Measurements from ENCODE around the gene PARD3B. TPM values are rescaled to one million over a fixed set of nuclear protein-coding genes. Genes with fewer than 3 reads are reported as not detected.
"Not testable (repeated sequence)": the region's sequence is repeated elsewhere in the genome, so short reads cannot be mapped to it uniquely, and the experiment has no call there.

Gene PARD3B
- polyA plus RNA-seq, 5 donors, result 13.6 to 22.9 (median 19.4) TPM

- DNase-seq, result no peak
Measured at GRCh38 chr2:204541637-204542036, 3.6 kb upstream of the PARD3B start.

- DNase-seq, result no peak
Measured at GRCh38 chr2:204542982-204543608, 2.2 kb upstream of the PARD3B start.

- no peak for DNase-seq
Measured at GRCh38 chr2:204545861-204546735, 823 bp downstream of the PARD3B start.

GRCh38 chr2:204550751-204551511 lies 5.7 kb downstream of the PARD3B start:
- DNase-seq, result no peak

DNA sequence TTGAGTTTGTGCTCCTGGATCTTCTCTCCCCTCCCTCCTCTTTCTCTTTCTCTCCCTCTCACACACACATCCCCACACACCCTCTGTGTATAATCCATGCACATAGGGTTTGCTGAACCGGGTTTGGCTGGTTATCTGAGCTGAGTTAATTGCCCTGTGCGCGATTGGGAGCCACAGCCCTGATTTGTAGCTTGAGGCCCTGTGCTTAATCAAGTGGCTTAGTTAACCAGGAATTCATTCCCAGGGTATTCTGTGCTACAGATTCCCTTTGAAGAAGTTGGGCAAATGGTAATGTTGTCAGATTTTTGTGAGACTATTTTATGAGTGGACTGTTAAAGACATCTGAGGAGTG lies 6.2 kb downstream of the PARD3B start:
- no peak for DNase-seq

- DNase-seq, result no peak
Measured at GRCh38 chr2:204557604-204558003, 12.3 kb downstream of the PARD3B start.

DNA sequence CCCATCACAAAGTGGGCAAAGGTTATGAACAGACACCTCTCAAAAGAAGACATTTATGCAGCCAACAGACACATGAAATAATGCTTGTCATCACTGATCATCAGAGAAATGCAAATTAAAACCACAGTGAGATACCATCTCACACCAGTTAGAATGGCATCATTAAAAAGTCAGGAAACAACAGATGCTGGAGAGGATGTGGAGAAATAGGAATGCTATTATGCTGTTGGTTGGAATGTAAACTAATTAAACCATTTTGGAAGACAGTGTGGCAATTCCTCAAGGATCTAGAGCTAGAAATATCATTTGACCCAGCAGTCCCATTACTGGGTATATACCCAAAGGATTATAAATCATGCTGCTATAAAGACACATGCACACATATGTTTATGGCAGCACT lies 14.1 kb downstream of the PARD3B start:
- DNase-seq, result not testable (repeated sequence)

GRCh38 chr2:204560902-204561301 lies 15.6 kb downstream of the PARD3B start:
- DNase-seq, result no peak

- no peak for DNase-seq
Measured at GRCh38 chr2:204561771-204562170, 16.5 kb downstream of the PARD3B start.

DNA sequence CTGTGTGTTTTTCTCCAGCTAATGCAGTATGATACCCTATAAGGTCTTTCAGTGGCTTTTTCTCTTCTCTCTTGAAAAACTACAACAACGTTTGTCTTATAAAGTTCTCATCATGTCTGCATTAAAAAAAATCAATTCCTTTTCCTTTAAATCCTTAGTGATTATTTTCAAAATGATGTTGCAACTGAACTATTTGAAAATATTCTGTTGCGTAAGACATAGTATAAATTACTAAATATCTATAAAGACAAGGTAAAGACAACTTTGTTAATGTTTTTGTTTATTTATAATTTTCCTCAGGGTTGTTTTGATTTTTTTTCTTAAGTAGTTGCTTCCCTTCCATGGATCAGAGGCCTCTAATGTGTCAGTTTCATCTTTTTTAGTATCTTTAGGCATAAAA lies 21.2 kb downstream of the PARD3B start:
- no peak for DNase-seq

- no peak for DNase-seq
Measured at GRCh38 chr2:204570421-204570820, 25.1 kb downstream of the PARD3B start.

GRCh38 chr2:204571041-204571440 lies 25.8 kb downstream of the PARD3B start:
- DNase-seq, result no peak

- DNase-seq, result no peak
Measured at GRCh38 chr2:204571911-204572310, 26.6 kb downstream of the PARD3B start.

DNA sequence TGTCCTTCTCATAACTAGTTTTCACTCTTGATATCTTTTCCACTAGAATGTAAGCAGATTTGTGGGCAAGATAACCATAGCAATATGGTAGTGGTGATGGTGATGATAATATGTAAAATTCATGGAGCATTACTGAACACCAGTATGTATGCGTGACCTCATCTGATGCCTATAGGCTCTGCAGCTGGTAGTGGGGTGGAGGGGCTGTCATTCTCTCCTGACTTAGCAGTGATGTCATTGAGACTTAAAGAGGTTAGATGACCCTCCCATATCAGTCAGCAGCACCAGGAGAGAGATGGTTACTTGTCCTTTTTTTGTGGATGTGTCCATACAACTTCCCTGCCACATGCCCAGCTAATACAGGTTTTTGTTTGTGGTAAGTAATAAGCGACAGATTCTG lies 27.9 kb downstream of the PARD3B start:
- DNase-seq, result no peak

DNA sequence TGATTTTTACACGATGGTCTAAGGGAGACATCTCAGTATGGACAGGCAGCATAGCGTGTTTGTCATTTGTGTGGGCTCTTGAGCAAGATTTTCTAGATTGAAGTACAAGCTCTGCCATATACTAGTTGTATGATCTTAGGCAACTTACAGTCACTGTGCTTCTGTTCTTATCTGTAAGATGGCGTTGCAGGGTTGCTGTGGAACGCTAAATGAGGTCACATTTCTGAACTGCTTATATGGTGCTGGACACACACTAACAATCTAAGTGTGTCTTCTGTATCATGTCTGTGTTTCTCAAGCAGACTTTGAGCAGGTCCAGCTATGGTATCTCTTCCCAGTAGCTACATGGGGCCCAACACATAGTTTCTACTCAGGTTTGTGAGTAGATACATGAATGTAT lies 29.2 kb downstream of the PARD3B start:
- DNase-seq, result no peak

GRCh38 chr2:204575463-204575862 lies 30.2 kb downstream of the PARD3B start:
- no peak for DNase-seq

GRCh38 chr2:204576362-204576979 lies 31.2 kb downstream of the PARD3B start:
- DNase-seq, result no peak

DNA sequence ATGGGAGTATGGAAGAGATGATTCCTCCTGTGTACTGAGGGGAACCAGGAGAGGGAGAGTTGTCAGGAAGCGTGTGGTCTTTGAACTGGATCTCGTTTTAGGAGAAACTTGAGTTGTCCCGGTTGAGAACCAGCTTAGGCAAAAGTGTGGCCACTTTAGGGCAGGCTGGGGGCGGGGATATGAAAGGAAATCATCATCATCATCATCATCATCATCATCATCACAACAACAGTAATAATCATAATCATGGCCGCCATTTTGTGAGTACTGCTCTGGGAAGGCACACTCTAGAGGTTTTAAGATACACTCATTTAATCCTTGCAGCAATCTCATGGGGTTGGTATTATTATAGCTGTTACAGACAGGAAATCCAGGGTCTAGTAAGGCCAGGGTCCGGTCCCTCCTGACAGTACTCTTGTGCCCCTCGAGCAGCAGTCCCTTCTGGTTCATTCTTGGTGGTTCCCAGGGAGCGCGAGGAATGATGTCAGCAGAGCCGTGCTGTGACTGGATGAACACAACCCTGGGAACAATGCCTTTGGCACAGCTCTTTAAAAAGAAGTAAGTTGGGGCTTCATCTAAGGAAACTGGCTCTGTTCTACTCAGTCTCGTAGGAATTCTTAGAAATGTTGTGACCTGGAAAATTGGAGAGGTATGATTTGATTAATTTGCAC lies 33.8 kb downstream of the PARD3B start:
- DNase-seq, result no peak

GRCh38 chr2:204581946-204582345 lies 36.7 kb downstream of the PARD3B start:
- DNase-seq, result no peak

DNA sequence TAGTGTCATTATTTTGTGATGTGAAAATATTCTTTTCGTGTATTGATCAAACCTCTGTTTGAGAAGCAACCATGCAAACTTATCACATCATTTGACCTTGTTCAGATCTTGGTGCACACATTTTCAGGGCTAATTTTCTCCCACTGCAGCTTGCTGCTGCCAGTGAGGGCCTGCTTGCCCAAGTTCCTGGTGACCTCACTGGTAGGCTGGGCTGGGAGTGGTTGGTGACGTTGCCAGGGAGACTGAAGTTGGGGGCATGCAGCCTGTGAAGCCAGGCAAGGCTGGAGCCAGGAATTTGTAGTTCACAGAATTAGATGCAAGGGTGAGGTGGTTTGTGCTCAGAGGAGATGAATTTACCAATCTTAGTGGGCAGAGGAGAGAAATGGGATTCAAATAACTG lies 38.5 kb downstream of the PARD3B start:
- no peak for DNase-seq

DNA sequence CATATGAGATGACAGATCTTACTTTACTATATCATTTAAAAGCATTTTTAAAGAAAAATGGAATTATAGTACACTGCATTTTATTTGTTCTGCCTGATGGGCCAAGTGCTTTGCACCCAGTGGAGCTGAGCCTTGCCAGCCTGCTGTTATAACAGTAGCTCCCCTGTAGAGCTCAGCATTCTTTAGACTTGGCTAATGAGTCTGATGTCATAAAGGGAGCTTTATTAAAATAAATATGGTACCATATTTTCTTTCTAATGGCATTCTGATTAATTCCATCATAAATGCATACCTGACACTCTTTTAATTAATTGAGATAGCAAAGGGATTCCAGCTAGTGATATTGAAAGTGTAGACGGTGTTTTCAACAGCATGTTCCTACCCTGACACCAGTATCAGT lies 40.7 kb downstream of the PARD3B start:
- no peak for DNase-seq

Measured in right lung (tissue), 5 donors.